GM12874 (cell line): Measurements from ENCODE around the gene AP5Z1.
A peak's percentile ranks its signal among the peaks of the same experiment; 100 is the strongest.

ENCODE experiments used
- TF ChIP-seq, protein P1 (sequence below): IDR thresholded peaks from 2 replicates; pipeline ENCODE4 v1.5.1; 2011; ENCODE audit warnings: low read depth, mild to moderate bottlenecking, control low read depth, low read length, moderate library complexity; ENCODE audit not compliant: insufficient read depth

AP5Z1 gene

GRCh38 chr7:4820967-4821471 is 45.6 kb downstream of the AP5Z1 start:
- TF ChIP-seq, protein P1, sequence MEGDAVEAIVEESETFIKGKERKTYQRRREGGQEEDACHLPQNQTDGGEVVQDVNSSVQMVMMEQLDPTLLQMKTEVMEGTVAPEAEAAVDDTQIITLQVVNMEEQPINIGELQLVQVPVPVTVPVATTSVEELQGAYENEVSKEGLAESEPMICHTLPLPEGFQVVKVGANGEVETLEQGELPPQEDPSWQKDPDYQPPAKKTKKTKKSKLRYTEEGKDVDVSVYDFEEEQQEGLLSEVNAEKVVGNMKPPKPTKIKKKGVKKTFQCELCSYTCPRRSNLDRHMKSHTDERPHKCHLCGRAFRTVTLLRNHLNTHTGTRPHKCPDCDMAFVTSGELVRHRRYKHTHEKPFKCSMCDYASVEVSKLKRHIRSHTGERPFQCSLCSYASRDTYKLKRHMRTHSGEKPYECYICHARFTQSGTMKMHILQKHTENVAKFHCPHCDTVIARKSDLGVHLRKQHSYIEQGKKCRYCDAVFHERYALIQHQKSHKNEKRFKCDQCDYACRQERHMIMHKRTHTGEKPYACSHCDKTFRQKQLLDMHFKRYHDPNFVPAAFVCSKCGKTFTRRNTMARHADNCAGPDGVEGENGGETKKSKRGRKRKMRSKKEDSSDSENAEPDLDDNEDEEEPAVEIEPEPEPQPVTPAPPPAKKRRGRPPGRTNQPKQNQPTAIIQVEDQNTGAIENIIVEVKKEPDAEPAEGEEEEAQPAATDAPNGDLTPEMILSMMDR: no peak

DNA sequence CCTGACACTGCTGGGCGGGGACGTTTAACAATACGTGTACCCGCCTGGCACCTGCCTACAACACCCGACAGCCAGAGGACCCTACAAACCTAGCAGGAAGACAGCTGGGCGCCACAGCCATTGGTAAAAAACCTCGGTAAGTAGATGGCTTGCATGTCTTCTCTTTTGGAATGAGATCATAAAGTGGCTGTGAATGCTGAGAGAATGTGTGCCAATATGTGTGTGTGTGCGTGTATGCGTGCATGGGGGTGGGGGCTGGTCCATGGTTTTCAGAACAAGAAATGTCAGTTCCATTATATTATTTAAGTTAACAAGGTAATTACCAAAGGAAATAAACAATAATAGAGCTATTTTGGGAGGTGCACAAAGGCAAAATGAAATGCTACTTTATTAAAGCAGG is 47.3 kb downstream of the AP5Z1 start:
- TF ChIP-seq, protein P1: no peak

DNA sequence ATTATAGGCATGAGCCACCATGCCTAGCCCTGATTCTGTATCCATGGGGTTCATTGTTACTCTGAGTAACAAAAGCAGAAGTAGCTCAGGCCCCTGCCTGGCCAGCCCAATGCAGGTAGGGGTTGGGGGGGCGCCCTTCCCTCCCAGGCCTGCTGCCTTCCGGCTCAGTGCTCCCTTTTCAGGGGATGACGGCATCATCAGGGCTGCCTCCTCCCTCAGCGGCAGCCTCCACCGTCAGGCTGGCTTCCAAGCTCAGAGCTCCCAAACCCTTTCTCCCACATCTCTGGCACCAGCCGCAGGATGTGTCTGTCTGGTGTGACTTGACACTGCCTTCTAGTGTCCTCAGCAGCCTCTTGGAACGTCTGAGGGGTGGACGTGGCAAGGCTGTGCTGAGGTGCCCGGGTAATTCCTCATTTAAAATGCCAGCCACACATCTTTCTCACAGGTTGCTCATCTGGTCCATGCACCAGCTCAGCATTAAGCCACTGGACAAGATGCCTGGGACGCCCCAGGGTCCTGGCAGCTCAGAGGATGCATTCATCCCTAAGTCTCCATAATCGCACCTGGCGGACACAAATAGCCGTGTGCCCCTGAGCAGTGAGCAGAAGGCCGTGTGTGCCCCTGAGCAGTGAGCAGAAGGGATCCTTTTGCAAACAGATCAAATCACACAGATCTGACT is 48.2 kb downstream of the AP5Z1 start:
- TF ChIP-seq, protein P1: no peak

- TF ChIP-seq, protein P1: no peak
Measured at GRCh38 chr7:4824120-4824775, 48.8 kb downstream of the AP5Z1 start.

DNA sequence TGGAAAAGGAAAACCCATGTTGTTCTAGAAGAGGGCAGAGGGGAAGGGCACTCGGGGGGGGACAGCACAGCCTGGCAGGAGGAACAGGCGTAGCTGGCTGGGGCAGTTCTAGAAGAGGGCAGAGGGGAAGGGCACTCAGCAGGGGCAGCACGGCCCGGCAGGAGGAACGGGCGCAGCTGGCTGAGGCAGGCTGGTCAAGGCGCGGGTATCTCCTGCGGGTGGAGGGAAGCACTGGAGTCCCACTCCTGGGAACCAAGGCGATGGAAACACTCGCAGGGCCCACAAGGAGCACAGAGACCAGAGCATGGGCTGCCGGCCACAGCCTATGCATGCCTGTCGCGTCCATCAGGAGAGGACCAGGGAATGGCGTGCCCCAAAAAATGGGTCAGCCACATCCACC is 49.7 kb downstream of the AP5Z1 start:
- TF ChIP-seq, protein P1: no peak

DNA sequence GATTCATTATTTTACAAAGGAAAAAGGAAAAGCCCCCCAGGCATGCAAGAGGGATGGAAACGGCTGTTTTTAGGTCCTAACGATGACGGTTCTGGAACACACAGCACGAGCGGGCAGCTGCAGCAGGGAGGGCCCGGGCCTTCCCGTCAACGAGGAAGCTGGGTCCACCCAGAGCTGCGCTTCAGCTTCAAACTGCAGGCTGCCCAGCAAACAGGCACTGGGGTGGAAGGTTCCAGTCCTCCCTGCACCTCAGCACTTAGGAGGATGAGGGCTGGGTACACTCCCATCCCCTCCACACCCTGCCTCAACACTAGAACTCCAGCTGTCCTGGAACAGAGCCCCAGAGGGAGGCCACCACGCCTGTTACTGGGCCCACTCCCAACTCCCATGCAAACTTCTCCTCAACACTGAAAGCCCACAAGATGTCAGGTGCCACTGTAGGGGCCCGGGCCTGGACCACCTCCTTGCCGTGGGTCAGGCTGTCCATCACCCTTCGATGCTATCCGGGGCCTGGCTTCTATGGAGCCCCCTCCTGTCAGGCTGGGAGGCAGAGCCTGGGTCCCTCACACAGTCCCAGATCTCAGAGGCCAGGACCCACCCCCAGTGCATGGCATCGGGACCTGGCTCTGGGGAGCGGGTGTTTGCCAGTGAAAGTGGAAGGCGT is 53.4 kb downstream of the AP5Z1 start:
- TF ChIP-seq, protein P1: no peak

GRCh38 chr7:4830176-4830575 is 54.8 kb downstream of the AP5Z1 start:
- TF ChIP-seq, protein P1: peak; percentile 74
